ENCODE data around the gene MYH9. TPM values are rescaled to one million over a fixed set of nuclear protein-coding genes. Genes with fewer than 3 reads are reported as not detected.

Gene MYH9
- polyA plus RNA-seq, 1 of the 3 experiments (the other 2 are of a cell fraction), result 303 TPM

DNA sequence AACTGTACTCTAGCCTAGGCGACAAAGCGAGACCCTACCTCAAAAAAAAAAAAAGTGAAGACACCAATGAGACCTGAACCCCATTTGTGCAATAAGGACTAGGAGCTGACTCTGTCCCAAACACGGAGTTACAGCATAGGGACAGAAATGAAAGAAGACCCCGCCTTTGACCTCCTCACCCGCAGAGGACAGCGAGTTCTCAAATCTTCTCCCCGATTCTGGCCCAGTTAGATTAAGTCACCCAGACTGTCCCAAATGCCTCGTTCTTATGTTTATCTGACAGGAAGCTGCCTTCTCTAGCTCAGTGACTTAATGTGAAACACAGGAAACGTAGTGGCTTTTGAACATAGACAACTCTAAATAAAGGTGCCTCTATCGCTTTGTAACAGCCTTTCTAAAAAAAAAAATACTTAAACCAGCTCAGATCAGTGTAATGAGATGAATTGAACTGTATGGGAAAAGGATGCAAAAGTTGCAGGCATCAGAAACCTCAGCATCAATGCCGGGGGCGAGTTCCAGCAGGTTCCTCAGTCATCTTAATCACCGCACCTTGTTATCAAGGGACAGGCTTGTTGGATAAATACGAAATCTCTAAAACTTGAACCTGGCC lies 10.6 kb downstream of the MYH9 start:
- no peaks in the 10 kb centered on the region for H3K9me2 ChIP-seq
- TF ChIP-seq EZH2phosphoT487 (IDR thresholded peaks at IDR 0.05; ENCODE audit: borderline replicate concordance, low read depth) (no peak), RXRA (IDR thresholded peaks at IDR 0.05; ENCODE audit: borderline replicate concordance, low read depth) (no peak), FOXM1 (IDR thresholded peaks at IDR 0.05; ENCODE audit: low read depth) (no peak), NRF1 (IDR thresholded peaks at IDR 0.05; ENCODE audit: low read depth, low read length) (no peak), ELF1 (IDR thresholded peaks at IDR 0.05) (no peak), YY1 (IDR thresholded peaks at IDR 0.05; ENCODE audit: low read depth) (no peak), MXI1 (IDR thresholded peaks at IDR 0.05; ENCODE audit: low read depth, low read length) (no peak), GATA2 (CRISPR knock-in tag; IDR thresholded peaks at IDR 0.05) (no peak), CHD2 (IDR thresholded peaks at IDR 0.05; ENCODE audit: low read length, partially characterized antibody) (no peak), TAF1 (IDR thresholded peaks at IDR 0.05; ENCODE audit: borderline replicate concordance, low read depth, low read length) (no peak), SIN3A (IDR thresholded peaks at IDR 0.05; ENCODE audit: borderline replicate concordance, low read depth, low read length) (no peak), JUND (IDR thresholded peaks at IDR 0.05) (no peak), POLR2AphosphoS5 (IDR thresholded peaks at IDR 0.05; ENCODE audit: low read depth, low read length) (no peak)
- TF ChIP-seq, protein P1, sequence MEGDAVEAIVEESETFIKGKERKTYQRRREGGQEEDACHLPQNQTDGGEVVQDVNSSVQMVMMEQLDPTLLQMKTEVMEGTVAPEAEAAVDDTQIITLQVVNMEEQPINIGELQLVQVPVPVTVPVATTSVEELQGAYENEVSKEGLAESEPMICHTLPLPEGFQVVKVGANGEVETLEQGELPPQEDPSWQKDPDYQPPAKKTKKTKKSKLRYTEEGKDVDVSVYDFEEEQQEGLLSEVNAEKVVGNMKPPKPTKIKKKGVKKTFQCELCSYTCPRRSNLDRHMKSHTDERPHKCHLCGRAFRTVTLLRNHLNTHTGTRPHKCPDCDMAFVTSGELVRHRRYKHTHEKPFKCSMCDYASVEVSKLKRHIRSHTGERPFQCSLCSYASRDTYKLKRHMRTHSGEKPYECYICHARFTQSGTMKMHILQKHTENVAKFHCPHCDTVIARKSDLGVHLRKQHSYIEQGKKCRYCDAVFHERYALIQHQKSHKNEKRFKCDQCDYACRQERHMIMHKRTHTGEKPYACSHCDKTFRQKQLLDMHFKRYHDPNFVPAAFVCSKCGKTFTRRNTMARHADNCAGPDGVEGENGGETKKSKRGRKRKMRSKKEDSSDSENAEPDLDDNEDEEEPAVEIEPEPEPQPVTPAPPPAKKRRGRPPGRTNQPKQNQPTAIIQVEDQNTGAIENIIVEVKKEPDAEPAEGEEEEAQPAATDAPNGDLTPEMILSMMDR (IDR thresholded peaks at IDR 0.05), result no peak
- TF ChIP-seq, protein P2, sequence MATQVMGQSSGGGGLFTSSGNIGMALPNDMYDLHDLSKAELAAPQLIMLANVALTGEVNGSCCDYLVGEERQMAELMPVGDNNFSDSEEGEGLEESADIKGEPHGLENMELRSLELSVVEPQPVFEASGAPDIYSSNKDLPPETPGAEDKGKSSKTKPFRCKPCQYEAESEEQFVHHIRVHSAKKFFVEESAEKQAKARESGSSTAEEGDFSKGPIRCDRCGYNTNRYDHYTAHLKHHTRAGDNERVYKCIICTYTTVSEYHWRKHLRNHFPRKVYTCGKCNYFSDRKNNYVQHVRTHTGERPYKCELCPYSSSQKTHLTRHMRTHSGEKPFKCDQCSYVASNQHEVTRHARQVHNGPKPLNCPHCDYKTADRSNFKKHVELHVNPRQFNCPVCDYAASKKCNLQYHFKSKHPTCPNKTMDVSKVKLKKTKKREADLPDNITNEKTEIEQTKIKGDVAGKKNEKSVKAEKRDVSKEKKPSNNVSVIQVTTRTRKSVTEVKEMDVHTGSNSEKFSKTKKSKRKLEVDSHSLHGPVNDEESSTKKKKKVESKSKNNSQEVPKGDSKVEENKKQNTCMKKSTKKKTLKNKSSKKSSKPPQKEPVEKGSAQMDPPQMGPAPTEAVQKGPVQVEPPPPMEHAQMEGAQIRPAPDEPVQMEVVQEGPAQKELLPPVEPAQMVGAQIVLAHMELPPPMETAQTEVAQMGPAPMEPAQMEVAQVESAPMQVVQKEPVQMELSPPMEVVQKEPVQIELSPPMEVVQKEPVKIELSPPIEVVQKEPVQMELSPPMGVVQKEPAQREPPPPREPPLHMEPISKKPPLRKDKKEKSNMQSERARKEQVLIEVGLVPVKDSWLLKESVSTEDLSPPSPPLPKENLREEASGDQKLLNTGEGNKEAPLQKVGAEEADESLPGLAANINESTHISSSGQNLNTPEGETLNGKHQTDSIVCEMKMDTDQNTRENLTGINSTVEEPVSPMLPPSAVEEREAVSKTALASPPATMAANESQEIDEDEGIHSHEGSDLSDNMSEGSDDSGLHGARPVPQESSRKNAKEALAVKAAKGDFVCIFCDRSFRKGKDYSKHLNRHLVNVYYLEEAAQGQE (IDR thresholded peaks at IDR 0.05; ENCODE audit: low read depth, low read length), result no peak
- TF ChIP-seq, protein P3, sequence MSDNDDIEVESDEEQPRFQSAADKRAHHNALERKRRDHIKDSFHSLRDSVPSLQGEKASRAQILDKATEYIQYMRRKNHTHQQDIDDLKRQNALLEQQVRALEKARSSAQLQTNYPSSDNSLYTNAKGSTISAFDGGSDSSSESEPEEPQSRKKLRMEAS (IDR thresholded peaks at IDR 0.05; ENCODE audit: low read depth), result no peak
- TF ChIP-seq, protein P4, sequence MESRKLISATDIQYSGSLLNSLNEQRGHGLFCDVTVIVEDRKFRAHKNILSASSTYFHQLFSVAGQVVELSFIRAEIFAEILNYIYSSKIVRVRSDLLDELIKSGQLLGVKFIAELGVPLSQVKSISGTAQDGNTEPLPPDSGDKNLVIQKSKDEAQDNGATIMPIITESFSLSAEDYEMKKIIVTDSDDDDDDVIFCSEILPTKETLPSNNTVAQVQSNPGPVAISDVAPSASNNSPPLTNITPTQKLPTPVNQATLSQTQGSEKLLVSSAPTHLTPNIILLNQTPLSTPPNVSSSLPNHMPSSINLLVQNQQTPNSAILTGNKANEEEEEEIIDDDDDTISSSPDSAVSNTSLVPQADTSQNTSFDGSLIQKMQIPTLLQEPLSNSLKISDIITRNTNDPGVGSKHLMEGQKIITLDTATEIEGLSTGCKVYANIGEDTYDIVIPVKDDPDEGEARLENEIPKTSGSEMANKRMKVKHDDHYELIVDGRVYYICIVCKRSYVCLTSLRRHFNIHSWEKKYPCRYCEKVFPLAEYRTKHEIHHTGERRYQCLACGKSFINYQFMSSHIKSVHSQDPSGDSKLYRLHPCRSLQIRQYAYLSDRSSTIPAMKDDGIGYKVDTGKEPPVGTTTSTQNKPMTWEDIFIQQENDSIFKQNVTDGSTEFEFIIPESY (IDR thresholded peaks at IDR 0.05; ENCODE audit: borderline replicate concordance, low read depth), result no peak
- no peak overlapping the region for H2AFZ ChIP-seq (ENCODE audit: low read depth)
- no peaks in the 10 kb centered on the region for H3K27me3 ChIP-seq (ENCODE audit: insufficient read depth)
- H3K4me3 ChIP-seq (ENCODE audit: low read depth in 2 of 2, low read length in 1 of 2), result no peak overlapping the region
- DNase-seq, result no peak
- peaks cover 5 to 45% of the 10 kb centered on the region in 2 experiments for H3K36me3 ChIP-seq (replicated peaks in 1 of 2; ENCODE audit: control insufficient read depth in 1 of 2, insufficient read depth in 2 of 2, low read length in 1 of 2)
- CTCF ChIA-PET, result interaction anchor here (0.6 to 2.1 kb wide), 4 partner anchors 9 to 1006 kb away, joined by 3 to 5 read pairs (median 4); no protein-coding TSS in a partner anchor
- peaks cover 100% of the 10 kb centered on the region for H4K20me1 ChIP-seq (ENCODE audit: insufficient read depth)
- peaks cover 52% of the 10 kb centered on the region for H3F3A ChIP-seq (replicated peaks; ENCODE audit: insufficient read depth)
- no peak overlapping the region for H3K9ac ChIP-seq
- peaks cover 100% of the 10 kb centered on the region for H3K79me2 ChIP-seq (ENCODE audit: insufficient read depth)
- no peak overlapping the region for H3K4me2 ChIP-seq
- H3K4me1 ChIP-seq (ENCODE audit: control insufficient read depth in 1 of 2, insufficient read depth in 2 of 2, low read depth in 1 of 2, low read length in 1 of 2), result peaks cover 0 to 38% of the 10 kb centered on the region in 2 experiments; a peak in 3 of 4 replicates
- POLR2A ChIA-PET, result no interaction called here
- no peaks in the 10 kb centered on the region for H3K9me3 ChIP-seq
- 89% methylated on average over 14 of the region's 14 CpGs for WGBS (ENCODE audit: low lambda C conversion rate)
- H3K27ac ChIP-seq (ENCODE audit: low read depth in 2 of 2, low read length in 1 of 2), result peak overlapping the region in 1 of 2 experiments; percentile 51; a peak in 1 of 4 replicates

All from SK-N-SH (cell line).